Spleen (tissue), 7 donors: ENCODE measurements around the gene SYT17.

Experiments
- POLR2A ChIP-seq, 3 donors: fragments of 450-650 bp; IDR thresholded peaks; one replicate each; pipeline ENCODE4 v1.5.1; 2017; ENCODE audit warnings: antibody characterized with exemption in 3 of 3, mild to moderate bottlenecking in 1 of 3
- TF ChIP-seq, protein P1 (sequence below), 11 experiments: fragments of 200-600 bp in 7 of 11; fragments of 450-650 bp in 4 of 11; sonication (generic) in 4 of 11; IDR thresholded peaks in 8 of 11; conservative IDR thresholded peaks in 3 of 11; 1 replicate in 7 of 11; 2 replicates in 4 of 11; pipeline versions ENCODE4 v1.4.0 to v1.8.0; 2016 to 2021; ENCODE audit warnings: antibody characterized with exemption in 11 of 11, inconsistent platforms in 4 of 11, mild to moderate bottlenecking in 1 of 11
- donor health status: DM: no; HTN: no; CAD: no; lungs with moderate emphysema.
- donor health status: DM: no; HTN: no; CAD: no.
- donor health status: DM: no; HTN: no; CAD: no.

DNA sequence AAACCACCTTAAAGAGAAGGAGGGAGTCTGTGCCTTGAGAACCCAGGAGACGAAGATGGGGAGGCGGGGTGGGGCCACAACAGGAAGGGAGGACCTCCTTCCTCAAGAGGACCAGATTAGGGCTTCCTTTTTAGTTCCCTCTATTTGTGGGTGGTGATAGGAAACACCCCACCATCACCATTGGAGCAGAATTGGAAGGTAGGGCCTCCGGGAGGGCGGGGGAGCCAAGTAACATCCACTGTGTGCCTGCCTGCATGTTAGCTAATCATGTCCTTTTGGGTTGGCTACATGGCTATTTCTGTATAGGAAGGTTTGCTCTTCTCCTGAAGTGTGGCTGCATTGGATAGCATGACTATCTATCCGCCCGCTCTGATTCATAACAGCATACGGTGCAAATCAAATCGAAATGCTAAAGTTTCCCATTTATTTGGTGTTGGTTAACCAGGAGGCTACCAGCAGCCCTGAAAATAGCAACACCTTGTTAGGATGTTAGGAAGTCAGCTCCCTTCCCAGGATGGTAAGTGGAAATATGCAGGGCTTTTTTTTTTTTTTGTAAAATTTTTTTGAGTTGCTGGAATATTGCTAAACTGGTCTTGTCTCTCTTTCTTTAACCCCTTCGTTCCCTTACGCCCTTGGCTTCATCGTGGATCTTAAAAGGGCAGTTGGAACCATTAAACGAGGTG lies 4.2 kb downstream of the SYT17 start:
- no peak for TF ChIP-seq POLR2A (IDR thresholded peaks at IDR 0.05)
- TF ChIP-seq, protein P1, sequence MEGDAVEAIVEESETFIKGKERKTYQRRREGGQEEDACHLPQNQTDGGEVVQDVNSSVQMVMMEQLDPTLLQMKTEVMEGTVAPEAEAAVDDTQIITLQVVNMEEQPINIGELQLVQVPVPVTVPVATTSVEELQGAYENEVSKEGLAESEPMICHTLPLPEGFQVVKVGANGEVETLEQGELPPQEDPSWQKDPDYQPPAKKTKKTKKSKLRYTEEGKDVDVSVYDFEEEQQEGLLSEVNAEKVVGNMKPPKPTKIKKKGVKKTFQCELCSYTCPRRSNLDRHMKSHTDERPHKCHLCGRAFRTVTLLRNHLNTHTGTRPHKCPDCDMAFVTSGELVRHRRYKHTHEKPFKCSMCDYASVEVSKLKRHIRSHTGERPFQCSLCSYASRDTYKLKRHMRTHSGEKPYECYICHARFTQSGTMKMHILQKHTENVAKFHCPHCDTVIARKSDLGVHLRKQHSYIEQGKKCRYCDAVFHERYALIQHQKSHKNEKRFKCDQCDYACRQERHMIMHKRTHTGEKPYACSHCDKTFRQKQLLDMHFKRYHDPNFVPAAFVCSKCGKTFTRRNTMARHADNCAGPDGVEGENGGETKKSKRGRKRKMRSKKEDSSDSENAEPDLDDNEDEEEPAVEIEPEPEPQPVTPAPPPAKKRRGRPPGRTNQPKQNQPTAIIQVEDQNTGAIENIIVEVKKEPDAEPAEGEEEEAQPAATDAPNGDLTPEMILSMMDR (IDR thresholded peaks at IDR 0.05 in 8 of 11, conservative IDR thresholded peaks at IDR 0.05 in 3 of 11): no peak
